Glomerular visceral epithelial cell (primary cell): ENCODE data around the gene INHBB.
A peak's percentile ranks its signal among the peaks of the same experiment; 100 is the strongest.

Source experiments
- DNase-seq: peaks from one replicate; pipeline ENCODE4 v3.0.0-alpha.2; 2016; ENCODE audit errors: extremely low spot score

INHBB gene

DNA sequence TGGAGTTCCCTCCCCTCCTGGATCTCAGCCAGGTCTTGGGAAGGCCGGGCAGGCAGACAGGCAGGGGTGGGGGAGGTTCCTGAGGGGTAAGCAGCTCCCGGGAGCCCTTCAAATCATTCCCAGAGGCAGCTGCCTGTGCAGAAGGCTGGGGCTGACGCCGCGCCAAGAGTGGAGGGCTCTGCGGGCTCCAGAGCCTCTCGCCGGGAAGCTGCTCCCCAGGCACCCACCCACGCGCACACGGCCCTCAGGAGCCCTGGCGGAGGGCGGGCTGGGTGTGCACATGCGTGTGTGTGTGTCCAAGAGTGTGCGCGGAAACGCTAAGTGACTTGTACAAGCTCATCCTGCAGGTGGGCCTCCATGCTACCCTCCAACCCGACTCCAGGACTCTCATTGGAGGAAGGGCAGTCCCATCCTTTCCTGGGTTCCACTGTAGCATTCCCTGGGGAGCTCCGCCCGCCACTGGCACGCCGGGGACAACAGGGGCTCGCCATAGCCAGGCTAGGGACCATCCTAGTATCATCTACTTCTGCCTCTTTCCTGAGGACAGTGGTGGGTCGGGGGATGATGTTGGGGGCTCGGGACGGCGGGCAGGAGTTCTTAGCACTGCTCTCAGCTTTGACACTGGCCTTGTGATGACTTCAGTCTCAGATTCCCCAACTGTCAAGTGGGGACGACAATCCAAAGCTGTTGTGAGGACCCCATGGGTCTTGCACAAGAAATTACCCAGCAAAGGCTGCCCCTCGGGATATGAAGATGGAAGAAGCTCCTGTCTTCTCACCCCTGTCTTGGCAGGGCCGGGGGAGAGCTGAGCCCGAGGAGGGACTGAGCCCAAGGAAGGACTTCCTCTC lies 50.3 kb downstream of the INHBB start:
- no peak for DNase-seq

DNA sequence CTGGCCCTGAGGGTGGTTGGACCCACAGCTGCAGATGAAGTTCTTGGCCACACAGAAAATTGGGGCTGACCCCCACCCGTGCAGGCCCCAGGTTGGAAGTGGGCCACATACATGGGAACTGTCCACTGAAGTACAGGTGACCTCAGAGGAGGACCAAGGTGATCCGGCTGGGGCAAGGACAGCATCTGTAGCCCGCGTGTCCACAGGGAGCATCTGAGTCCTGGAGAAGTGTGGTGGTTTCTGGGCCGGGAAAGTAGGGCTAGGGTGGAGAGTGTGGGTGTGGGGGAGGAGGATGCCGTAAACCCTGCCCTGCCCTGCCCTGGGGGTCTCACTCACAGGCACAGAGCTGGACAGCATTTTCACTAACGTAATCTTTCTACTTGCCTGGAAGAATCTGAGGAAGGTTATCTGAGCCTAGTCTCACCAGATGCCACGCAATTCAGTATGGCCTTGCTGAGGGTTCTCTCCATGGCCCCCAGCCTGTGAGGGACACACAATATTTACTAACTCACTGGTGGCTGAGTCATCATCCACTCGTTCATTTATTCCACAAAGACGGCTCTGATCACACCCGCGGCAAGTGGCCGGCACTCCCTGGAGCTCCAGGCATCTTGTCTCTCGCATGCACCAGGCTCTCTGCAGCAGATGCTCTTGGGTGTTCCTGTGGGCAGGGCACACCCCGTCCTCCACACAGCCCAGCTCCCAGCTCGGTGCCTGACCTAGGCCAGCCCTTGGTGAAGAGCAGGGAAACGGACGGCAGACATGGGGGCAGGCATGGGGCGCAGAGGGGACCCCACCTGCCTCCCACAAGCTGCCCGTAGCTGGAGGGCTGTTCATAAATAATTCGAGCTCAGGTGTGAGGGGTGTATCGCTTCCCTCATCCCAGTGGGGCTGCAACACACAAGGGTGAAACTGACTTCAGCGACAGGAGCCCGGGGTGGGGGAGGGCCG lies 51.2 kb downstream of the INHBB start:
- no peak for DNase-seq

DNA sequence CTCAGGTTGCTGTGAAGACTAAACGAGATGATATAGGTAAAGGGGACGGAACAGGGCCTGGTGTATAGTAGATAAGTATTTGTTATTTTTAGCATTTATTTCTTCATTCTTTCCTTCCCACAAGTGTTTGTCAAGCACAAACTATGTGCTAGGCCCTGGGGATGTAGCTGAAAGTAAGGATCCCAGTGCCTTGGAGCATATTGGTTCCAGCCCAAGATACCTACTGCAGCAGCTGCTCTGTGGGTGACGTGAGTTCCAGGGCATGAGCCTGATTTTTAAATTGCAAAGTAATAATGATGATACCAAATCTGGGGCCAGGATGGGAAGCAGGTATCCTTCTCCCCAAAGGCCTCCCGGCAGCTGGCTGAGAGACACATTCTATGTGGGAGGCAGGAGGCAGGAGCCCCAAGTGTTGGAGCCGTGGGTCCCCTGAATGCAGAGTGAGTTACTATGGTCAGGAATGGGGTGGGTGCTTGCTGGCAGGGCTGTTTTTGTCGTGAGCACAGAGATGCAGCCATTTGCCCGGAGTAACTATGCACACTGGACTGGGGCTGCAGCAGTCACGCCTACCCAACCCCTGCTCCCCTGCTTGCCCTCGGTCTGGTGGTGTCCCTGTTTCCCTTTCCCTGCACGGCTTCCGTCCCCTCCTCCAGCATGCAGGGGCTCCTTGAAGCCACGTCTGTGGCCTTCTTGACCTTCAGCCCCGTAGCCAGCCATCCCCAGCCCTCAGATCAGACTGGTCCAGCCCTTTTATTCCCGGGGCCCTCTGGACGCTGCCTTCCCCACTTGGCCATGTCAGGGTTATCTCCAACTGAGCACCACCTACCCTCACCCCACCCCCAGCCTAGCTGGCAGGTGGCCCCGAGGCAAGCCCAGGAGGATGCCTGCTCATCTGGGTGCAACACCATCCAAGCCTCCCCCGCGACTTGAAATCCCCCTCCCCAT lies 52.4 kb downstream of the INHBB start:
- DNase-seq: no peak

DNA sequence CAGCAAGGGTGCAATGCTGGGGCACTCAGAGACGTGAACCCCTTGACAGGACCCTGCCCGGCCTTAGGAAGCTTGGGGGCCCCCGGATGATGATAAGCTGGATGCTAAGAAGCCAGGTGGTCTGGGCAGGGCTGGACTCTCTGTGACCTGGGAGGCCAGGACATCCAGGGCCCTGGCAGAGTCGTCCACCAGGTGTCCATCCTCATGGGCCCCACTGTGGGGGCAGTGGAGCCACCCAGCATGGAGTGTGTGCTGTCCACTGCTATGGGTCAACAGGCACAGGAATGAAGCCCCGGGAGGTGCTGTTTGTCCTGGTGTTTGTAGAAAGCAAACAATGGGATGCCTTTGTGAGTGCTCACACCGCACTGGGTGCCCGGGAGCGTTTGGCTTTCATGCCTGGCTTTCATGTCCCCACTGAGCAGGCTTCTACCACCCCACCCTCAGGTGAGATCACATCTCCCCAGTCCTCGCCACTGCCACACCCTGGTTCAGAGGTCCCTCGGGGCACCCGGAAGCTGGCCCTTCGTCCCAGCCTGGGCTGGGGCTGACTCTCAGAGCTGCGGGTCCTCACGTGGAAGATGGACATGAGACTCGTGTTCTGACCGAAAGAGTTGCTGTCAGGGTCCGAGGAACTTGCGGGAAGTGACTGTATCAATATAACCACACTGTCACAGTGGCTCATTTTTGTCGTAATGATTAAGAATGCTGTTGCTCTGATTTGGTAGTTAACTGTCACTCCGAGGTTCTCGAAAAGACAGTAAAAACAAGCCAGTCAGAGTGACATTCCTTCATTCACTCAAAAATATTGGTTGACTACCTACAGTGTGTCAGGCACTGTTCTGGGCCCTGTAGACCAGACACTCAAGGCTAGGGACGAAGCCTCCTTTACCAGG lies 53.3 kb downstream of the INHBB start:
- peak; percentile 42 for DNase-seq

DNA sequence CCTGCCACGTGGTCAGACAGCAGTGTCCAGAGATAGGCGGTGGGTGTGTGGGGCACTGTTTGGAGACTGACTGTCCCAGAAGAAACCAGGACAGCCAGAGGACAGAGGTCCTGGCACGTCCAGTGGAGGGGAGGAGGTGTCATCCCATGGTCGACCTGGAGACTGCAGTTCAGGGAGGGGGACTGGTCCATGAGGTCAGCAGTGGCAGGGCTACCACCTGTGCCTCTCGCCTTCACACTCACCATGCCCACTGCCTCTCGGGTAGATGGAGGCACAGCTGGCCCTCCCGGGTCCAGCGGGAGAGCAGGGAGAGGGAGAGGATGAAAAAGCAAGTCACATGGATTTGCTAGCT lies 53.9 kb downstream of the INHBB start:
- no peak for DNase-seq

DNA sequence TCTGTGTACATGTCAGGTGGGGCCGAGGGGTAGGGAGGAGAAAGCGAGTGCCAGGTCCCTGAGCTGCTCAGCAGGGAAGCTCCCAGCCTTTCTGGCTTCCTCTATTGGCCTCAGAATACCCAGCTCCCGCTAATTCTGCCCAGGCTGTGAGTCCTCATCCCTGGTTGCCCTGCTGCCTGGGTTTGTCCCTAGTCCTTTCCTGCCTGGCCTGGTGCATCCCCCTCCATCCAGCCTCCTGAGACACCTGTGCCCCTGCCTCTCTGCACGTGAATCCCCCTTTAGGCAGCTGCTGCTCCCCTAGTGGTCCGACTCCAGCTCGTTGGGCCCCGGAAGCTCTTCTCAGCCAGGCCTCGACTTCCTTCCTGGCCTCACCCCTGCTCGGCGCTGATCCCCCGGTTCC lies 54.6 kb downstream of the INHBB start:
- no peak for DNase-seq
